HK-2 (cell line): ENCODE results near the gene THPO.
A peak's percentile ranks its signal among the peaks of the same experiment; 100 is the strongest.

Source experiments
- DNase-seq: peaks from one replicate; pipeline ENCODE4 v3.0.0-alpha.2; 2018; ENCODE audit not compliant: unreplicated experiment

THPO gene

GRCh38 chr3:184333700-184334099, 44.3 kb downstream of the THPO start:
- no peak for DNase-seq

GRCh38 chr3:184333190-184333589, 44.8 kb downstream of the THPO start:
- DNase-seq: no peak

GRCh38 chr3:184332370-184333090, 45.5 kb downstream of the THPO start:
- DNase-seq: peak; percentile 83

- DNase-seq: no peak
Measured at GRCh38 chr3:184328516-184328915, 49.5 kb downstream of the THPO start.

GRCh38 chr3:184327171-184327570, 50.8 kb downstream of the THPO start:
- DNase-seq: no peak

GRCh38 chr3:184325715-184326369, 52.2 kb downstream of the THPO start:
- DNase-seq: no peak

GRCh38 chr3:184325269-184325668, 52.7 kb downstream of the THPO start:
- DNase-seq: no peak

- DNase-seq: no peak
Measured at GRCh38 chr3:184323696-184324095, 54.3 kb downstream of the THPO start.

GRCh38 chr3:184322731-184323487, 55.1 kb downstream of the THPO start:
- no peak for DNase-seq
